Prostate gland (tissue), 2 donors: Measurements from ENCODE around the gene CRYBG1. TPM values are rescaled to one million over a fixed set of nuclear protein-coding genes. Genes with fewer than 3 reads are reported as not detected.

ENCODE experiments used
- DNase-seq: peaks from one replicate; pipeline ENCODE4 v3.0.0-alpha.2; 2019; ENCODE audit warnings: low spot score
- H3K27ac ChIP-seq, 2 donors: fragments of 200-600 bp; sonication (generic); 2 replicates each; pipeline ENCODE4 v1.5.1; 2017 to 2019
- H3K27me3 ChIP-seq: fragments of 200-600 bp; sonication (generic); replicated peaks from 2 replicates; pipeline ENCODE4 v1.5.1; 2019; ENCODE audit not compliant: insufficient read depth
- H3K36me3 ChIP-seq, 2 donors: fragments of 200-600 bp; sonication (generic); 1 replicate in 1 of 2; 2 replicates in 1 of 2; pipeline versions ENCODE4 v1.5.1 to v1.8.1; 2017 to 2019
- H3K4me1 ChIP-seq: fragments of 200-600 bp; sonication (generic); replicated peaks from 2 replicates; pipeline ENCODE4 v1.5.1; 2019
- H3K4me3 ChIP-seq, 2 donors: fragments of 200-600 bp; sonication (generic); 2 replicates each; pipeline ENCODE4 v1.5.1; 2017 to 2019
- H3K9me3 ChIP-seq: fragments of 200-600 bp; sonication (generic); 2 replicates; pipeline ENCODE4 v1.5.1; 2017
- CTCF ChIP-seq, 4 experiments: fragments of 200-600 bp in 2 of 4; fragments of 450-650 bp in 2 of 4; sonication (generic) in 2 of 4; IDR thresholded peaks; 1 replicate in 3 of 4; 2 replicates in 1 of 4; pipeline ENCODE4 v1.5.1; 2016 to 2019; ENCODE audit warnings: antibody characterized with exemption in 4 of 4, mild to moderate bottlenecking in 2 of 4, moderate library complexity in 2 of 4
- POLR2A ChIP-seq: fragments of 450-650 bp; IDR thresholded peaks from one replicate; pipeline ENCODE4 v1.6.1; 2016; ENCODE audit warnings: antibody characterized with exemption, mild to moderate bottlenecking
- POLR2AphosphoS5 ChIP-seq: sonication (generic); formaldehyde crosslinking; IDR thresholded peaks from one replicate; pipeline ENCODE4 v1.6.1; 2017; ENCODE audit warnings: antibody characterized with exemption
- WGBS: methylation state at CpG from one replicate; pipeline ENCODE4 v1.1.5; 2018; 5-methylcytosine and 5-hydroxymethylcytosine counted together
- intact Hi-C: fragments of 100-400 bp; cut with DNase I; formaldehyde crosslinking; loops from one replicate; pipeline ENCODE4 v1.14.2; 2022
- total RNA-seq, 2 donors: library from RNA; depleted of rRNA; stranded (reverse); fragments of >200 nt; gene quantifications; one replicate each; pipeline ENCODE4 v1.1.0, GENCODE V29; 2016

Gene CRYBG1
- total RNA-seq, 2 donors from 2014 or later, result 39.9 to 75.4 TPM

GRCh38 chr6:106363401-106364138 lies 3.1 kb downstream of the CRYBG1 start:
- H3K36me3 ChIP-seq, result no peaks in the 10 kb centered on the region
- 96% methylated on average over 3 of the region's 3 CpGs for WGBS
- no peaks in the 10 kb centered on the region for H3K4me1 ChIP-seq
- H3K27me3 ChIP-seq, result no peaks in the 10 kb centered on the region
- H3K9me3 ChIP-seq, result no peaks in the 10 kb centered on the region
- no peak overlapping the region for H3K27ac ChIP-seq
- TF ChIP-seq POLR2A, result no peak
- no peak for TF ChIP-seq POLR2AphosphoS5
- no peak for TF ChIP-seq CTCF (IDR thresholded peaks at IDR 0.05)
- intact Hi-C loops, result no loop called here
- DNase-seq, result no peak
- no peak overlapping the region for H3K4me3 ChIP-seq

- DNase-seq, result no peak
- H3K36me3 ChIP-seq, result no peaks in the 10 kb centered on the region
- no peak overlapping the region for H3K4me3 ChIP-seq
- H3K9me3 ChIP-seq, result no peaks in the 10 kb centered on the region
- no peak overlapping the region for H3K27ac ChIP-seq
- TF ChIP-seq POLR2AphosphoS5 (no peak), CTCF (IDR thresholded peaks at IDR 0.05) (no peak), POLR2A (no peak)
- H3K27me3 ChIP-seq, result no peaks in the 10 kb centered on the region
- intact Hi-C loops, result no loop called here
- 81% methylated on average over 2 of the region's 2 CpGs for WGBS
- H3K4me1 ChIP-seq, result no peaks in the 10 kb centered on the region
These were observed 9.2 kb downstream of the CRYBG1 start for GRCh38 chr6:106369739-106370138.

GRCh38 chr6:106370639-106371038 lies 10.1 kb downstream of the CRYBG1 start:
- no peak for DNase-seq
- intact Hi-C loops, result no loop called here
- H3K36me3 ChIP-seq, result no peaks in the 10 kb centered on the region
- H3K27me3 ChIP-seq, result no peaks in the 10 kb centered on the region
- no peak overlapping the region for H3K4me3 ChIP-seq
- H3K4me1 ChIP-seq, result no peaks in the 10 kb centered on the region
- H3K27ac ChIP-seq, result peak overlapping the region; percentile 20 to 28
- no peak for TF ChIP-seq CTCF (IDR thresholded peaks at IDR 0.05)
- peak; percentile 6 for TF ChIP-seq POLR2AphosphoS5
- no peak for TF ChIP-seq POLR2A
- no peaks in the 10 kb centered on the region for H3K9me3 ChIP-seq
- 26% methylated on average over 1 of the region's 1 CpG for WGBS

GRCh38 chr6:106372838-106373501 lies 12.5 kb downstream of the CRYBG1 start:
- TF ChIP-seq POLR2AphosphoS5, result no peak
- no peak for TF ChIP-seq POLR2A
- TF ChIP-seq CTCF (IDR thresholded peaks at IDR 0.05), result no peak
- DNase-seq, result no peak
- H3K4me1 ChIP-seq, result no peaks in the 10 kb centered on the region
- intact Hi-C loops, result no loop called here
- H3K27ac ChIP-seq, result no peak overlapping the region
- WGBS, result 71% methylated on average over 4 of the region's 4 CpGs
- H3K9me3 ChIP-seq, result no peaks in the 10 kb centered on the region
- H3K36me3 ChIP-seq, result no peaks in the 10 kb centered on the region
- no peak overlapping the region for H3K4me3 ChIP-seq
- H3K27me3 ChIP-seq, result no peaks in the 10 kb centered on the region
